ENCODE results near the gene SUPT3H. TPM values are rescaled to one million over a fixed set of nuclear protein-coding genes. Genes with fewer than 3 reads are reported as not detected.

Gene SUPT3H
- total and polyA plus RNA-seq, 2 of the 13 experiments (the other 11 are each of a cell fraction or from before 2014, with no cell fraction given), result 11.9 to 36.1 TPM

DNA sequence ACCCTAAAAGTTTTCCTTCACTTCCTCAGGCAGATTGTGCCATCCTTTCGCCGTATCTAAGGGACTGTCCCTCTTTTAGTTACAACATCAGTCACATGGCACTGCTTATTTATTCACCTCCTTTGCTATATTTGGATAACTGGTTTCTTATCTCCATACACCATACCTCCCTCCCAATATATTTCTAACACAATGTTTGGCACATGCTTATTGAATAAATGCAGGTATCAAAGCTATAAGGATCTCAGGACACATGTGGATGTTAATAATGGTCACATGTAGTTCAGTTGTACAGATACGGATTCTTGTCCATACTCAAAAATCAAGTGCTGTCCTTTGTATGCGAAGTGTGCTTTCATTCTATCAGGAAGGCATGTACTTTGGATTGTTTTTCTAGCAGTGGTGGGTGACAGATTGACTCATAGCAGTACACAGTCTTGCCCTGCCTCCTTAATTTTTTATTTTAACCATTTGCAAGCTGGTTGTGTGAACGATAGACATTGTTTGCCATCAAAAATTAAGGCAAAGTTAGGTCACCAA lies 456.7 kb downstream of the SUPT3H start (continued):
- TF ChIP-seq, protein P1, sequence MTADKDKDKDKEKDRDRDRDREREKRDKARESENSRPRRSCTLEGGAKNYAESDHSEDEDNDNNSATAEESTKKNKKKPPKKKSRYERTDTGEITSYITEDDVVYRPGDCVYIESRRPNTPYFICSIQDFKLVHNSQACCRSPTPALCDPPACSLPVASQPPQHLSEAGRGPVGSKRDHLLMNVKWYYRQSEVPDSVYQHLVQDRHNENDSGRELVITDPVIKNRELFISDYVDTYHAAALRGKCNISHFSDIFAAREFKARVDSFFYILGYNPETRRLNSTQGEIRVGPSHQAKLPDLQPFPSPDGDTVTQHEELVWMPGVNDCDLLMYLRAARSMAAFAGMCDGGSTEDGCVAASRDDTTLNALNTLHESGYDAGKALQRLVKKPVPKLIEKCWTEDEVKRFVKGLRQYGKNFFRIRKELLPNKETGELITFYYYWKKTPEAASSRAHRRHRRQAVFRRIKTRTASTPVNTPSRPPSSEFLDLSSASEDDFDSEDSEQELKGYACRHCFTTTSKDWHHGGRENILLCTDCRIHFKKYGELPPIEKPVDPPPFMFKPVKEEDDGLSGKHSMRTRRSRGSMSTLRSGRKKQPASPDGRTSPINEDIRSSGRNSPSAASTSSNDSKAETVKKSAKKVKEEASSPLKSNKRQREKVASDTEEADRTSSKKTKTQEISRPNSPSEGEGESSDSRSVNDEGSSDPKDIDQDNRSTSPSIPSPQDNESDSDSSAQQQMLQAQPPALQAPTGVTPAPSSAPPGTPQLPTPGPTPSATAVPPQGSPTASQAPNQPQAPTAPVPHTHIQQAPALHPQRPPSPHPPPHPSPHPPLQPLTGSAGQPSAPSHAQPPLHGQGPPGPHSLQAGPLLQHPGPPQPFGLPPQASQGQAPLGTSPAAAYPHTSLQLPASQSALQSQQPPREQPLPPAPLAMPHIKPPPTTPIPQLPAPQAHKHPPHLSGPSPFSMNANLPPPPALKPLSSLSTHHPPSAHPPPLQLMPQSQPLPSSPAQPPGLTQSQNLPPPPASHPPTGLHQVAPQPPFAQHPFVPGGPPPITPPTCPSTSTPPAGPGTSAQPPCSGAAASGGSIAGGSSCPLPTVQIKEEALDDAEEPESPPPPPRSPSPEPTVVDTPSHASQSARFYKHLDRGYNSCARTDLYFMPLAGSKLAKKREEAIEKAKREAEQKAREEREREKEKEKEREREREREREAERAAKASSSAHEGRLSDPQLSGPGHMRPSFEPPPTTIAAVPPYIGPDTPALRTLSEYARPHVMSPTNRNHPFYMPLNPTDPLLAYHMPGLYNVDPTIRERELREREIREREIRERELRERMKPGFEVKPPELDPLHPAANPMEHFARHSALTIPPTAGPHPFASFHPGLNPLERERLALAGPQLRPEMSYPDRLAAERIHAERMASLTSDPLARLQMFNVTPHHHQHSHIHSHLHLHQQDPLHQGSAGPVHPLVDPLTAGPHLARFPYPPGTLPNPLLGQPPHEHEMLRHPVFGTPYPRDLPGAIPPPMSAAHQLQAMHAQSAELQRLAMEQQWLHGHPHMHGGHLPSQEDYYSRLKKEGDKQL (CRISPR knock-in tag; IDR thresholded peaks at IDR 0.05; ENCODE audit: low read depth), result 0 out of 2 replicates have a peak, but pooled peaks have one; percentile 27
- TF ChIP-seq DPF2 (CRISPR knock-in tag; IDR thresholded peaks at IDR 0.05; ENCODE audit: borderline replicate concordance, low read depth) (peak; percentile 49; the same call in 1 of the 2 replicates), TAF15 (IDR thresholded peaks at IDR 0.05; ENCODE audit: low read depth, low read length, poor library complexity, severe bottlenecking) (no peak), HNRNPLL (IDR thresholded peaks at IDR 0.05; ENCODE audit: low read depth, low read length, poor library complexity, severe bottlenecking) (no peak), ZNF878 (CRISPR knock-in tag; IDR thresholded peaks at IDR 0.05) (no peak), RCOR2 (CRISPR knock-in tag; IDR thresholded peaks at IDR 0.05) (0 out of 2 replicates have a peak, but pooled peaks have one; percentile 23), ZSCAN30 (CRISPR knock-in tag; IDR thresholded peaks at IDR 0.05) (no peak), ZNF33A (CRISPR knock-in tag; IDR thresholded peaks at IDR 0.05; ENCODE audit: borderline replicate concordance) (no peak), ZNF558 (CRISPR knock-in tag; IDR thresholded peaks at IDR 0.05; ENCODE audit: borderline replicate concordance) (no peak), DNMT3B (CRISPR knock-in tag; conservative IDR thresholded peaks at IDR 0.05) (no peak), CBX1 (IDR thresholded peaks at IDR 0.05; ENCODE audit: low read depth) (no peak), MTF2 (CRISPR knock-in tag; IDR thresholded peaks at IDR 0.05; ENCODE audit: borderline replicate concordance) (no peak; the same call in 1 of the 2 replicates), ZNF773 (CRISPR knock-in tag; IDR thresholded peaks at IDR 0.05; ENCODE audit: borderline replicate concordance) (no peak)
- TF ChIP-seq, protein P2, sequence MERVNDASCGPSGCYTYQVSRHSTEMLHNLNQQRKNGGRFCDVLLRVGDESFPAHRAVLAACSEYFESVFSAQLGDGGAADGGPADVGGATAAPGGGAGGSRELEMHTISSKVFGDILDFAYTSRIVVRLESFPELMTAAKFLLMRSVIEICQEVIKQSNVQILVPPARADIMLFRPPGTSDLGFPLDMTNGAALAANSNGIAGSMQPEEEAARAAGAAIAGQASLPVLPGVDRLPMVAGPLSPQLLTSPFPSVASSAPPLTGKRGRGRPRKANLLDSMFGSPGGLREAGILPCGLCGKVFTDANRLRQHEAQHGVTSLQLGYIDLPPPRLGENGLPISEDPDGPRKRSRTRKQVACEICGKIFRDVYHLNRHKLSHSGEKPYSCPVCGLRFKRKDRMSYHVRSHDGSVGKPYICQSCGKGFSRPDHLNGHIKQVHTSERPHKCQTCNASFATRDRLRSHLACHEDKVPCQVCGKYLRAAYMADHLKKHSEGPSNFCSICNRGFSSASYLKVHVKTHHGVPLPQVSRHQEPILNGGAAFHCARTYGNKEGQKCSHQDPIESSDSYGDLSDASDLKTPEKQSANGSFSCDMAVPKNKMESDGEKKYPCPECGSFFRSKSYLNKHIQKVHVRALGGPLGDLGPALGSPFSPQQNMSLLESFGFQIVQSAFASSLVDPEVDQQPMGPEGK (CRISPR knock-in tag; IDR thresholded peaks at IDR 0.05), result no peak
- TF ChIP-seq, protein P3, sequence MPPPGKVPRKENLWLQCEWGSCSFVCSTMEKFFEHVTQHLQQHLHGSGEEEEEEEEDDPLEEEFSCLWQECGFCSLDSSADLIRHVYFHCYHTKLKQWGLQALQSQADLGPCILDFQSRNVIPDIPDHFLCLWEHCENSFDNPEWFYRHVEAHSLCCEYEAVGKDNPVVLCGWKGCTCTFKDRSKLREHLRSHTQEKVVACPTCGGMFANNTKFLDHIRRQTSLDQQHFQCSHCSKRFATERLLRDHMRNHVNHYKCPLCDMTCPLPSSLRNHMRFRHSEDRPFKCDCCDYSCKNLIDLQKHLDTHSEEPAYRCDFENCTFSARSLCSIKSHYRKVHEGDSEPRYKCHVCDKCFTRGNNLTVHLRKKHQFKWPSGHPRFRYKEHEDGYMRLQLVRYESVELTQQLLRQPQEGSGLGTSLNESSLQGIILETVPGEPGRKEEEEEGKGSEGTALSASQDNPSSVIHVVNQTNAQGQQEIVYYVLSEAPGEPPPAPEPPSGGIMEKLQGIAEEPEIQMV (CRISPR knock-in tag; IDR thresholded peaks at IDR 0.05; ENCODE audit: low read depth), result no peak
- TF ChIP-seq, protein P4, sequence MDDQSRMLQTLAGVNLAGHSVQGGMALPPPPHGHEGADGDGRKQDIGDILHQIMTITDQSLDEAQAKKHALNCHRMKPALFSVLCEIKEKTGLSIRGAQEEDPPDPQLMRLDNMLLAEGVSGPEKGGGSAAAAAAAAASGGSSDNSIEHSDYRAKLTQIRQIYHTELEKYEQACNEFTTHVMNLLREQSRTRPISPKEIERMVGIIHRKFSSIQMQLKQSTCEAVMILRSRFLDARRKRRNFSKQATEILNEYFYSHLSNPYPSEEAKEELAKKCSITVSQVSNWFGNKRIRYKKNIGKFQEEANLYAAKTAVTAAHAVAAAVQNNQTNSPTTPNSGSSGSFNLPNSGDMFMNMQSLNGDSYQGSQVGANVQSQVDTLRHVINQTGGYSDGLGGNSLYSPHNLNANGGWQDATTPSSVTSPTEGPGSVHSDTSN (CRISPR knock-in tag; IDR thresholded peaks at IDR 0.05; ENCODE audit: borderline replicate concordance), result no peak
- TF ChIP-seq, protein P5, sequence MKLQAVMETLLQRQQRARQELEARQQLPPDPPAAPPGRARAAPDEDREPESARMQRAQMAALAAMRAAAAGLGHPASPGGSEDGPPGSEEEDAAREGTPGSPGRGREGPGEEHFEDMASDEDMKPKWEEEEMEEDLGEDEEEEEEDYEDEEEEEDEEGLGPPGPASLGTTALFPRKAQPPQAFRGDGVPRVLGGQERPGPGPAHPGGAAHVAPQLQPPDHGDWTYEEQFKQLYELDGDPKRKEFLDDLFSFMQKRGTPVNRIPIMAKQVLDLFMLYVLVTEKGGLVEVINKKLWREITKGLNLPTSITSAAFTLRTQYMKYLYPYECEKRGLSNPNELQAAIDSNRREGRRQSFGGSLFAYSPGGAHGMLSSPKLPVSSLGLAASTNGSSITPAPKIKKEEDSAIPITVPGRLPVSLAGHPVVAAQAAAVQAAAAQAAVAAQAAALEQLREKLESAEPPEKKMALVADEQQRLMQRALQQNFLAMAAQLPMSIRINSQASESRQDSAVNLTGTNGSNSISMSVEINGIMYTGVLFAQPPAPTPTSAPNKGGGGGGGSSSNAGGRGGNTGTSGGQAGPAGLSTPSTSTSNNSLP (IDR thresholded peaks at IDR 0.05; ENCODE audit: low read depth, low read length), result peak; percentile 80

All from HepG2 (cell line).